Sigmoid colon (tissue), 4 donors: ENCODE results near the gene ACOX3.

Source experiments
- POLR2A ChIP-seq, 2 donors: fragments of 450-650 bp; IDR thresholded peaks; one replicate each; pipeline ENCODE4 v1.6.1; 2016; ENCODE audit warnings: antibody characterized with exemption in 2 of 2, mild to moderate bottlenecking in 2 of 2, moderate library complexity in 2 of 2
- POLR2AphosphoS5 ChIP-seq, 4 donors: sonication (generic); formaldehyde crosslinking; IDR thresholded peaks; one replicate each; pipeline ENCODE4 v1.6.1; 2017; ENCODE audit warnings: antibody characterized with exemption in 4 of 4
- TF ChIP-seq, protein P1 (sequence below), 4 experiments: fragments of 450-650 bp in 3 of 4; fragments of 200-600 bp in 1 of 4; IDR thresholded peaks; one replicate each; pipeline ENCODE4 v1.5.1; 2016 to 2019; ENCODE audit warnings: antibody characterized with exemption in 4 of 4, mild to moderate bottlenecking in 3 of 4, moderate library complexity in 2 of 4

GRCh38 chr4:8457646-8458252 is 17.2 kb upstream of the ACOX3 start:
- TF ChIP-seq, protein P1, sequence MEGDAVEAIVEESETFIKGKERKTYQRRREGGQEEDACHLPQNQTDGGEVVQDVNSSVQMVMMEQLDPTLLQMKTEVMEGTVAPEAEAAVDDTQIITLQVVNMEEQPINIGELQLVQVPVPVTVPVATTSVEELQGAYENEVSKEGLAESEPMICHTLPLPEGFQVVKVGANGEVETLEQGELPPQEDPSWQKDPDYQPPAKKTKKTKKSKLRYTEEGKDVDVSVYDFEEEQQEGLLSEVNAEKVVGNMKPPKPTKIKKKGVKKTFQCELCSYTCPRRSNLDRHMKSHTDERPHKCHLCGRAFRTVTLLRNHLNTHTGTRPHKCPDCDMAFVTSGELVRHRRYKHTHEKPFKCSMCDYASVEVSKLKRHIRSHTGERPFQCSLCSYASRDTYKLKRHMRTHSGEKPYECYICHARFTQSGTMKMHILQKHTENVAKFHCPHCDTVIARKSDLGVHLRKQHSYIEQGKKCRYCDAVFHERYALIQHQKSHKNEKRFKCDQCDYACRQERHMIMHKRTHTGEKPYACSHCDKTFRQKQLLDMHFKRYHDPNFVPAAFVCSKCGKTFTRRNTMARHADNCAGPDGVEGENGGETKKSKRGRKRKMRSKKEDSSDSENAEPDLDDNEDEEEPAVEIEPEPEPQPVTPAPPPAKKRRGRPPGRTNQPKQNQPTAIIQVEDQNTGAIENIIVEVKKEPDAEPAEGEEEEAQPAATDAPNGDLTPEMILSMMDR (IDR thresholded peaks at IDR 0.05), result no peak
- TF ChIP-seq POLR2AphosphoS5 (IDR thresholded peaks at IDR 0.05), result no peak
- TF ChIP-seq POLR2A (IDR thresholded peaks at IDR 0.05), result no peak
